DOHH2 (cell line): ENCODE measurements around the gene MAGI1.

Source experiments
- H3F3A ChIP-seq: fragments of 200-600 bp; sonication (generic), shearing (Covaris generic); 2 replicates; pipeline ENCODE4 v1.6.0; 2016; ENCODE audit warnings: antibody characterized with exemption, mild to moderate bottlenecking; ENCODE audit not compliant: control insufficient read depth, insufficient read depth
- H3K27ac ChIP-seq: fragments of 200-600 bp; sonication (generic); 2 replicates; pipeline ENCODE4 v1.5.1; 2014; ENCODE audit warnings: low read depth, mild to moderate bottlenecking, low read length, moderate library complexity
- H3K27me3 ChIP-seq: fragments of 200-600 bp; sonication (generic); 2 replicates; pipeline ENCODE4 v1.6.1; 2014; ENCODE audit warnings: mild to moderate bottlenecking, low read length, mixed read lengths; ENCODE audit not compliant: control insufficient read depth
- H3K36me3 ChIP-seq: fragments of 200-600 bp; sonication (generic); 2 replicates; pipeline ENCODE4 v1.6.1; 2014; ENCODE audit warnings: mild to moderate bottlenecking, low read length, moderate library complexity, mixed read lengths; ENCODE audit not compliant: control insufficient read depth
- H3K4me1 ChIP-seq: fragments of 200-600 bp; sonication (generic); 2 replicates; pipeline ENCODE4 v1.6.1; 2014; ENCODE audit warnings: mild to moderate bottlenecking, low read length, mixed read lengths; ENCODE audit not compliant: control insufficient read depth
- H3K4me2 ChIP-seq: fragments of 200-600 bp; sonication (generic); 2 replicates; pipeline ENCODE4 v1.6.0; 2014; ENCODE audit warnings: mild to moderate bottlenecking, low read length, moderate library complexity
- H3K4me3 ChIP-seq: fragments of 200-600 bp; sonication (generic); 2 replicates; pipeline ENCODE4 v1.5.1; 2014; ENCODE audit warnings: mild to moderate bottlenecking, low read length, mixed read lengths
- H3K79me2 ChIP-seq: fragments of 200-600 bp; sonication (generic); 2 replicates; pipeline ENCODE4 v1.6.1; 2014; ENCODE audit warnings: mild to moderate bottlenecking, low read length, mixed read lengths; ENCODE audit not compliant: control insufficient read depth
- H3K9me2 ChIP-seq: fragments of 200-600 bp; sonication (generic); replicated peaks from 2 replicates; pipeline ENCODE4 v1.6.1; 2014; ENCODE audit warnings: mild to moderate bottlenecking, low read length, mixed read lengths; ENCODE audit not compliant: control insufficient read depth
- H3K9me3 ChIP-seq: fragments of 200-600 bp; sonication (generic); 2 replicates; pipeline ENCODE4 v1.6.1; 2014; ENCODE audit warnings: antibody characterized with exemption, low read length, mixed read lengths; ENCODE audit not compliant: control insufficient read depth, insufficient read depth
- H4K20me1 ChIP-seq: fragments of 200-600 bp; sonication (generic); 2 replicates; pipeline ENCODE4 v1.6.0; 2014; ENCODE audit warnings: low read depth, mild to moderate bottlenecking, antibody characterized with exemption, low read length, moderate library complexity; ENCODE audit not compliant: control insufficient read depth, insufficient read depth
- CTCF ChIP-seq: fragments of 200-600 bp; sonication (generic); IDR thresholded peaks from one replicate; pipeline ENCODE4 v1.5.1; 2014; ENCODE audit warnings: antibody characterized with exemption, mild to moderate bottlenecking, low read depth, low read length; ENCODE audit not compliant: poor library complexity, severe bottlenecking
- EZH2phosphoT487 ChIP-seq: fragments of 200-600 bp; sonication (generic); IDR thresholded peaks from 2 replicates; pipeline ENCODE4 v1.6.1; 2017; ENCODE audit warnings: borderline replicate concordance, mild to moderate bottlenecking, antibody characterized with exemption, low read length, moderate library complexity, mixed read lengths

Gene MAGI1

GRCh38 chr3:65925254-65925954 lies 113.3 kb downstream of the MAGI1 start:
- no peaks in the 10 kb centered on the region for H4K20me1 ChIP-seq
- no peaks in the 10 kb centered on the region for H3K4me1 ChIP-seq
- H3K9me3 ChIP-seq: no peaks in the 10 kb centered on the region
- H3K27ac ChIP-seq: no peak overlapping the region
- H3K4me3 ChIP-seq: no peak overlapping the region
- no peaks in the 10 kb centered on the region for H3K36me3 ChIP-seq
- H3K79me2 ChIP-seq: no peaks in the 10 kb centered on the region
- H3K27me3 ChIP-seq: no peaks in the 10 kb centered on the region
- no peaks in the 10 kb centered on the region for H3F3A ChIP-seq
- H3K9me2 ChIP-seq: no peaks in the 10 kb centered on the region
- H3K4me2 ChIP-seq: no peak overlapping the region
- TF ChIP-seq EZH2phosphoT487 (no peak), CTCF (no peak)

- Histone ChIP-seq H3K4me2 (no peak overlapping the region), H3K27ac (no peak overlapping the region), H3K79me2 (no peaks in the 10 kb centered on the region), H3K9me3 (no peaks in the 10 kb centered on the region), H3K9me2 (no peaks in the 10 kb centered on the region), H3K4me3 (no peak overlapping the region), H3K36me3 (no peaks in the 10 kb centered on the region), H3K27me3 (no peaks in the 10 kb centered on the region), H3K4me1 (no peaks in the 10 kb centered on the region), H4K20me1 (no peaks in the 10 kb centered on the region), H3F3A (no peaks in the 10 kb centered on the region)
- TF ChIP-seq EZH2phosphoT487 (no peak), CTCF (no peak)
These were observed 114.0 kb downstream of the MAGI1 start for GRCh38 chr3:65924762-65925161.

GRCh38 chr3:65922441-65922840 lies 116.3 kb downstream of the MAGI1 start:
- Histone ChIP-seq H3K9me2 (no peaks in the 10 kb centered on the region), H3K9me3 (no peaks in the 10 kb centered on the region), H3K4me3 (no peak overlapping the region), H3K4me2 (no peak overlapping the region), H3K27me3 (no peaks in the 10 kb centered on the region), H3K36me3 (no peaks in the 10 kb centered on the region), H3K4me1 (no peaks in the 10 kb centered on the region), H3K79me2 (no peaks in the 10 kb centered on the region), H4K20me1 (no peaks in the 10 kb centered on the region), H3F3A (no peaks in the 10 kb centered on the region), H3K27ac (no peak overlapping the region)
- no peak for TF ChIP-seq EZH2phosphoT487
- no peak for TF ChIP-seq CTCF
